ENCODE measurements around the gene SMIM12.

DNA sequence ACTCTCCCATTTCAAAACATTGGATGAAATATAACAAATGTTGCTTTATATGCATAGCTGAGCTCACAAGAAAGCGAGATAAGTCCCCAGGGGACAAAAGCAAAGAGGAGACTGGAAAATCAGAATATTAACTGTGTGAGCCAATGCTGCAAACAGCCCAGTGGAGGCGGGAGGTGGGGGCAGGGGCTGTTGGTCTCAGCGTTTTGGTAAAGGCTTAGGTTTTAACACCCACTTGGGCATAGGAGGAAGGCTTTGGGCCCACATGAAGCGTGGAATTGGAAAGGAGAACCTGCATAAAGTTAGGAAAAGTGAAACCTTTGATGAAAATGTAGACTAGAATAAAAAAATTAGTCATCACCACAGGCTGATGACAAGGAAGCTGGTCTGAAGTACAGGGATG, 30.2 kb upstream of the SMIM12 start:
- TF ChIP-seq, protein P1, sequence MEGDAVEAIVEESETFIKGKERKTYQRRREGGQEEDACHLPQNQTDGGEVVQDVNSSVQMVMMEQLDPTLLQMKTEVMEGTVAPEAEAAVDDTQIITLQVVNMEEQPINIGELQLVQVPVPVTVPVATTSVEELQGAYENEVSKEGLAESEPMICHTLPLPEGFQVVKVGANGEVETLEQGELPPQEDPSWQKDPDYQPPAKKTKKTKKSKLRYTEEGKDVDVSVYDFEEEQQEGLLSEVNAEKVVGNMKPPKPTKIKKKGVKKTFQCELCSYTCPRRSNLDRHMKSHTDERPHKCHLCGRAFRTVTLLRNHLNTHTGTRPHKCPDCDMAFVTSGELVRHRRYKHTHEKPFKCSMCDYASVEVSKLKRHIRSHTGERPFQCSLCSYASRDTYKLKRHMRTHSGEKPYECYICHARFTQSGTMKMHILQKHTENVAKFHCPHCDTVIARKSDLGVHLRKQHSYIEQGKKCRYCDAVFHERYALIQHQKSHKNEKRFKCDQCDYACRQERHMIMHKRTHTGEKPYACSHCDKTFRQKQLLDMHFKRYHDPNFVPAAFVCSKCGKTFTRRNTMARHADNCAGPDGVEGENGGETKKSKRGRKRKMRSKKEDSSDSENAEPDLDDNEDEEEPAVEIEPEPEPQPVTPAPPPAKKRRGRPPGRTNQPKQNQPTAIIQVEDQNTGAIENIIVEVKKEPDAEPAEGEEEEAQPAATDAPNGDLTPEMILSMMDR (IDR thresholded peaks at IDR 0.05; ENCODE audit: low read depth, low read length), result no peak
- no peak for TF ChIP-seq POLR2A (IDR thresholded peaks at IDR 0.05; ENCODE audit: extremely low read depth, insufficient read length)
- TF ChIP-seq, protein P2, sequence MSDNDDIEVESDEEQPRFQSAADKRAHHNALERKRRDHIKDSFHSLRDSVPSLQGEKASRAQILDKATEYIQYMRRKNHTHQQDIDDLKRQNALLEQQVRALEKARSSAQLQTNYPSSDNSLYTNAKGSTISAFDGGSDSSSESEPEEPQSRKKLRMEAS (IDR thresholded peaks at IDR 0.05; ENCODE audit: low read depth, low read length), result no peak
